HL-60 (cell line): Measurements from ENCODE around the gene GATA1.

Source experiments
- DNase-seq, 2 experiments: peaks; one replicate each; pipeline ENCODE4 v3.0.0-alpha.2; 2010 to 2020; ENCODE audit warnings: low read depth in 1 of 2, low spot score in 1 of 2
- H3K27ac ChIP-seq: fragments of 250-450 bp; sonication (Bioruptor Pico); replicated peaks from 2 replicates; pipeline ENCODE4 v1.5.1; 2020; ENCODE audit warnings: mild to moderate bottlenecking, moderate library complexity
- H3K27me3 ChIP-seq: fragments of 250-450 bp; sonication (Bioruptor Pico); 2 replicates; pipeline ENCODE4 v1.5.1; 2021; ENCODE audit warnings: mild to moderate bottlenecking, moderate library complexity; ENCODE audit not compliant: insufficient read depth, poor library complexity, severe bottlenecking
- H3K4me3 ChIP-seq: replicated peaks from 2 replicates; pipeline ENCODE4 v1.5.1; 2011; ENCODE audit warnings: mild to moderate bottlenecking, control low read depth, low read length; ENCODE audit not compliant: insufficient read depth
- CTCF ChIP-seq: IDR thresholded peaks from one replicate; pipeline ENCODE4 v1.5.1; 2011; ENCODE audit warnings: low read length, control low read depth, inconsistent platforms; ENCODE audit not compliant: insufficient read depth
- GABPA ChIP-seq: IDR thresholded peaks from 2 replicates; pipeline ENCODE4 v1.6.1; 2012; ENCODE audit warnings: low read depth
- POLR2AphosphoS5 ChIP-seq: IDR thresholded peaks from 2 replicates; pipeline ENCODE4 v1.6.1; 2012; ENCODE audit warnings: low read depth
- REST ChIP-seq: IDR thresholded peaks from 2 replicates; pipeline ENCODE4 v1.6.1; 2012; ENCODE audit warnings: low read depth; ENCODE audit not compliant: insufficient replicate concordance
- SPI1 ChIP-seq: IDR thresholded peaks from 2 replicates; pipeline ENCODE4 v1.6.1; 2012; ENCODE audit warnings: low read depth, mild to moderate bottlenecking, borderline replicate concordance

The GATA1 gene

DNA sequence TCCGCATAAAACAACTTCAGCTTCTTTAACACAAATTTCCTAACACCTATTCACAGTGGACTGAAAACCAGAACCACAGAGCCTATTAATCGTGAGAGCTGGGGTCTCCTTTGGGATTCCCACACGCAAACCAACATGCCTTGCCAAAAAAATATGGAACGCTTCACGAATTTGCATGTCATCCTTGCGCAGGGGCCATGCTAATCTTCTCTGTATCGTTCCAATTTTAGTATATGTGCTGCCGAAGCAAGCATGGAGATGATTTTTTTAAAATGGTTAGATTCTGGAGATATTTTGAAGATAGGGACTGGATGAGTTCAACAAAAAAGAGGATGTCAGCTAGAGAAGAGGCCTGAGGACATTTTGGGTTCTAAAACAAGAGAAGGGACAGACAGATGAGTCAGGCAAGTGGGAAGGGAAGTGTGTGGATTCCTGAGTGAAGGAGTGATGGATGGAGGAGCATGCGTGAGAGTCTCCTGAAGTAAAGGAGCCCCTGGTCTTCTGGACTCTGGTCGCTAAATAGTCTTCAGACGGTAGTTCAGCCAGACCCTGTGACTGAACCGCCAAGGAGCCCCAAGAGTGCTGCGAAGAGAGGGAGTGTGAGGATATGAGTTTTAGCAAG lies 9.5 kb upstream of the GATA1 start:
- no peak for TF ChIP-seq POLR2AphosphoS5
- no peak for TF ChIP-seq REST
- TF ChIP-seq SPI1 = no peak
- no peak for TF ChIP-seq CTCF
- no peak for TF ChIP-seq GABPA
- Histone ChIP-seq H3K4me3 (no peak overlapping the region), H3K27ac (no peak overlapping the region), H3K27me3 (no peaks in the 10 kb centered on the region)
- no peak for DNase-seq

- Histone ChIP-seq H3K27me3 (no peaks in the 10 kb centered on the region), H3K4me3 (no peak overlapping the region), H3K27ac (no peak overlapping the region)
- TF ChIP-seq POLR2AphosphoS5 = no peak
- TF ChIP-seq REST = no peak
- TF ChIP-seq SPI1 = no peak
- no peak for TF ChIP-seq GABPA
- TF ChIP-seq CTCF = no peak
- no peak for DNase-seq
These were observed 7.0 kb upstream of the GATA1 start for GRCh38 chrX:48779399-48779798.

GRCh38 chrX:48781705-48782104 lies 4.7 kb upstream of the GATA1 start:
- Histone ChIP-seq H3K27ac (no peak overlapping the region), H3K4me3 (no peak overlapping the region), H3K27me3 (no peaks in the 10 kb centered on the region)
- no peak for DNase-seq
- TF ChIP-seq GABPA (no peak), POLR2AphosphoS5 (no peak), REST (no peak), SPI1 (no peak), CTCF (no peak)
